Cardiac ventricle fibroblast (primary cell): Measurements from ENCODE around the gene ZNF19. TPM values are rescaled to one million over a fixed set of nuclear protein-coding genes. Genes with fewer than 3 reads are reported as not detected.

Experiments used
- total RNA-seq: library from RNA; depleted of rRNA; stranded (reverse); fragments of >200 nt; gene quantifications from 2 replicates; pipeline ENCODE4 v1.2.3, GENCODE V29; 2015

ZNF19 gene
- total RNA-seq: 1.8 and 3.3 TPM in 2 replicates

GRCh38 chr16:71489122-71489521, at the start of gene ZNF19:
TSS of gene ZNF19 (minus strand) at chr16:71489324. CDS start at chr16:71482114, 7,210 bp downstream.

GRCh38 chr16:71526111-71526631, 37.0 kb upstream of the ZNF19 start, which contains the start of gene CHST4:
TSS of gene CHST4 (plus strand) at chr16:71526426. CDS start at chr16:71536678, 10,252 bp downstream.

GRCh38 chr16:71461686-71462648, 27.2 kb downstream of the ZNF19 start, which contains the start of gene ZNF23:
TSS of gene ZNF23 (minus strand) at chr16:71462247. CDS start at chr16:71456796, 5,451 bp downstream.

GRCh38 chr16:71442051-71442440, 47.1 kb downstream of the ZNF19 start, which contains the start of gene TLE7:
TSS of gene TLE7 (minus strand) at chr16:71442054. CDS start at chr16:71433324, 8,730 bp downstream.

Other genes starting within 250 kb of the ZNF19 start
- 11.9 and 12.0 TPM in 2 replicates for gene CMTR2, start 199.9 kb downstream of the ZNF19 start, total RNA-seq
- not detected in 2 replicates for gene CALB2, start 130.6 kb downstream of the ZNF19 start, total RNA-seq
- not detected in 2 replicates for gene TLE7, start 47.3 kb downstream of the ZNF19 start, total RNA-seq
- 2.4 and 5.1 TPM in 2 replicates for gene ZNF23, start 27.1 kb downstream of the ZNF19 start, total RNA-seq
- not detected in 2 replicates for gene CHST4, start 37.1 kb upstream of the ZNF19 start, total RNA-seq
- not detected in 2 replicates for gene TAT, start 87.8 kb upstream of the ZNF19 start, total RNA-seq
- gene MARVELD3, start 136.9 kb upstream of the ZNF19 start, total RNA-seq: not detected in 2 replicates
- 3.5 and 4.0 TPM in 2 replicates for gene PHLPP2, start 235.4 kb upstream of the ZNF19 start, total RNA-seq